A549 (cell line): Measurements from ENCODE around the gene OTOP2. TPM values are rescaled to one million over a fixed set of nuclear protein-coding genes. Genes with fewer than 3 reads are reported as not detected.
A peak's percentile ranks its signal among the peaks of the same experiment; 100 is the strongest.

Experiments
- ATAC-seq, 2 experiments: fragments of 200-7000 bp in 1 of 2; fragments of >200 bp in 1 of 2; cut with Nextera tagmentation in 1 of 2; cut with Tn5 transposase in 1 of 2; 3 replicates each; pipeline versions ENCODE4 v1.8.0 to v1.9.1; 2018 to 2020; ENCODE audit warnings: mild to moderate bottlenecking in 1 of 2, moderate library complexity in 1 of 2
- CTCF ChIA-PET: fragments of 300-600 bp; sonication (Branson Sonifier 250); formaldehyde crosslinking; extraction: SDS; loops from one replicate; lab custom pipeline; 2021; ENCODE audit warnings: antibody characterized with exemption, inconsistent platforms; lab: Yijun Ruan, JAX
- POLR2A ChIA-PET: fragments of 350-600 bp; formaldehyde crosslinking; extraction: SDS; loops from one replicate; lab custom pipeline; 2021; ENCODE audit warnings: antibody characterized with exemption, inconsistent platforms; lab: Yijun Ruan, JAX
- DNase-seq, 2 experiments: peaks; one replicate each; pipeline versions ENCODE4 v3.0.0 to v3.0.0-alpha.2; 2011 to 2016; ENCODE audit warnings: low read depth in 1 of 2, low spot score in 1 of 2
- FAIRE-seq: peaks from 2 replicates; lab custom pipeline; 2011; peaks lifted over from hg19 to GRCh38; lab: Jason Lieb, UNC
- H3K27ac ChIP-seq, 2 experiments: fragments of >200 bp; sonication (Bioruptor Twin); formaldehyde crosslinking; 3 replicates each; pipeline ENCODE4 v1.5.1; 2016 to 2017
- H3K4me1 ChIP-seq: fragments of >200 bp; sonication (Bioruptor Twin); formaldehyde crosslinking; 3 replicates; pipeline ENCODE4 v1.6.1; 2016
- H3K4me2 ChIP-seq: fragments of >200 bp; sonication (Bioruptor Twin); formaldehyde crosslinking; 3 replicates; pipeline ENCODE4 v1.6.1; 2016
- H3K4me3 ChIP-seq: fragments of >200 bp; sonication (Bioruptor Twin); formaldehyde crosslinking; 3 replicates; pipeline ENCODE4 v1.5.1; 2016
- H3K9me3 ChIP-seq: fragments of >200 bp; sonication (Bioruptor Twin); formaldehyde crosslinking; 3 replicates; pipeline ENCODE4 v1.6.1; 2016
- CBX8 ChIP-seq: fragments of 200-600 bp; sonication (generic); IDR thresholded peaks from 2 replicates; pipeline ENCODE4 v1.6.1; 2016
- CEBPB ChIP-seq, 2 experiments: fragments of >200 bp in 1 of 2; sonication (Bioruptor Twin) in 1 of 2; formaldehyde crosslinking in 1 of 2; IDR thresholded peaks; 2 replicates each; pipeline ENCODE4 v1.6.1; 2012 to 2016
- CHD2 ChIP-seq: fragments of 150-350 bp; IDR thresholded peaks from 2 replicates; pipeline ENCODE4 v1.6.1; 2014; ENCODE audit warnings: low read length; ENCODE audit not compliant: partially characterized antibody
- CHD4 ChIP-seq: fragments of 200-600 bp; sonication (generic); IDR thresholded peaks from 2 replicates; pipeline ENCODE4 v1.6.1; 2016; ENCODE audit warnings: antibody characterized with exemption, mild to moderate bottlenecking, borderline replicate concordance
- HOXB5 ChIP-seq: fragments of 250-450 bp; sonication (Bioruptor Pico); IDR thresholded peaks from 2 replicates; pipeline ENCODE4 v1.5.0; 2020; ENCODE audit warnings: mild to moderate bottlenecking, moderate library complexity
- MAFK ChIP-seq: fragments of 450-650 bp; IDR thresholded peaks from 2 replicates; pipeline ENCODE4 v1.6.1; 2014; ENCODE audit not compliant: partially characterized antibody
- NPAS2 ChIP-seq: fragments of 250-450 bp; sonication (Bioruptor Pico); IDR thresholded peaks from 2 replicates; pipeline ENCODE4 v1.8.0; 2022; ENCODE audit warnings: mild to moderate bottlenecking, moderate library complexity, borderline replicate concordance
- NR3C1 ChIP-seq: fragments of >200 bp; sonication (Bioruptor Twin); formaldehyde crosslinking; IDR thresholded peaks from 3 replicates; pipeline ENCODE4 v1.6.1; 2017
- POLR2AphosphoS2 ChIP-seq: conservative IDR thresholded peaks from 2 replicates; pipeline ENCODE4 v1.6.1; 2012; ENCODE audit warnings: low read length, improper control_type of control experiment, inconsistent platforms
- RAD21 ChIP-seq, 2 experiments: fragments of >200 bp in 1 of 2; sonication (Bioruptor Twin) in 1 of 2; formaldehyde crosslinking in 1 of 2; IDR thresholded peaks in 1 of 2; conservative IDR thresholded peaks in 1 of 2; 2 replicates in 1 of 2; 3 replicates in 1 of 2; pipeline ENCODE4 v1.6.1; 2012 to 2018; ENCODE audit warnings: inconsistent platforms in 1 of 2
- RCOR1 ChIP-seq: fragments of 150-350 bp; IDR thresholded peaks from 2 replicates; pipeline ENCODE4 v1.6.1; 2014; ENCODE audit warnings: antibody characterized with exemption, low read length, low read depth
- RFX5 ChIP-seq: fragments of 450-650 bp; IDR thresholded peaks from 2 replicates; pipeline ENCODE4 v1.7.1; 2014; ENCODE audit warnings: antibody characterized with exemption, mild to moderate bottlenecking, moderate library complexity
- SMC3 ChIP-seq: fragments of >200 bp; sonication (Bioruptor Twin); formaldehyde crosslinking; IDR thresholded peaks from 3 replicates; pipeline ENCODE4 v1.6.1; 2018; ENCODE audit warnings: inconsistent platforms
- ZFP36 ChIP-seq: fragments of 450-650 bp; IDR thresholded peaks from 2 replicates; pipeline ENCODE4 v1.6.1; 2014; ENCODE audit warnings: borderline replicate concordance; ENCODE audit not compliant: partially characterized antibody
- WGBS: methylation state at CpG from one replicate; pipeline ENCODE4 v1.1.6; 2017; ENCODE audit errors: missing lambda C conversion rate; 5-methylcytosine and 5-hydroxymethylcytosine counted together
- polyA plus RNA-seq, 4 experiments: library from polyadenylated mRNA; depleted of rRNA in 3 of 4; stranded (reverse); fragments of >200 nt; fragmentation: RNase III in 1 of 4; extraction: RNeasy Plus Mini Kit Qiagen cat#74134 plus additional on column Dnase treatment in 1 of 4; gene quantifications; 2 replicates in 3 of 4; 3 replicates in 1 of 4; pipeline ENCODE4 v1.2.3, GENCODE V29; 2011 to 2017
- TF ChIP-seq, protein P1 (sequence below): fragments of 150-350 bp; IDR thresholded peaks from 2 replicates; pipeline ENCODE4 v1.6.1; 2014; ENCODE audit warnings: low read depth, mild to moderate bottlenecking, low read length
- TF ChIP-seq, protein P2 (sequence below): IDR thresholded peaks from 2 replicates; pipeline ENCODE4 v1.6.1; 2012

OTOP2 gene
- polyA plus RNA-seq, 2 of the 4 experiments (the other 2 are of a cell fraction) = 0.06 TPM; not detected in 1

DNA sequence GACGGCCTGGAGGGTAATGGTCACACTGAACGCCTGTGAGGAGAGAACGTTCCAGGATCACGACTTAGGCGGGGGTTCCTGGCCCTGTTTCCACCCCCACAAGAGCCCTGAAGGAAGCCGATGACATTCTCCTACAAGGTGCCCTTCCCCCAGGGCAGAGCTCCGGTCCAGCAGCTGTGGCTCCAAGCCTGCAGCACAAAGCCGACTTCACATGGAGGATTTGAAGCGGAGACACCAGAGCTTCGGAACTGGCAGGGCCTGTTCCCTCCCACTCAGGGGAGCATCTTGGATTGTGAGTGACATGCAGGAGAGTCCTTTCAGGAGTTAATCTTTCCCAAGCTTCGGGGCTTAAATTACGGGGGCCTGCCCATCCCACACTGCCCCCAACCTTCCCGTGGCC, 35.6 kb upstream of the OTOP2 start:
- no peak for DNase-seq
- TF ChIP-seq, protein P1, sequence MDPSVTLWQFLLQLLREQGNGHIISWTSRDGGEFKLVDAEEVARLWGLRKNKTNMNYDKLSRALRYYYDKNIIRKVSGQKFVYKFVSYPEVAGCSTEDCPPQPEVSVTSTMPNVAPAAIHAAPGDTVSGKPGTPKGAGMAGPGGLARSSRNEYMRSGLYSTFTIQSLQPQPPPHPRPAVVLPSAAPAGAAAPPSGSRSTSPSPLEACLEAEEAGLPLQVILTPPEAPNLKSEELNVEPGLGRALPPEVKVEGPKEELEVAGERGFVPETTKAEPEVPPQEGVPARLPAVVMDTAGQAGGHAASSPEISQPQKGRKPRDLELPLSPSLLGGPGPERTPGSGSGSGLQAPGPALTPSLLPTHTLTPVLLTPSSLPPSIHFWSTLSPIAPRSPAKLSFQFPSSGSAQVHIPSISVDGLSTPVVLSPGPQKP = no peak
- TF ChIP-seq NPAS2 = no peak
- TF ChIP-seq, protein P2, sequence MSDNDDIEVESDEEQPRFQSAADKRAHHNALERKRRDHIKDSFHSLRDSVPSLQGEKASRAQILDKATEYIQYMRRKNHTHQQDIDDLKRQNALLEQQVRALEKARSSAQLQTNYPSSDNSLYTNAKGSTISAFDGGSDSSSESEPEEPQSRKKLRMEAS = no peak
- TF ChIP-seq CEBPB (IDR thresholded peaks at IDR 0.05) = no peak
- TF ChIP-seq RCOR1 = no peak
- TF ChIP-seq SMC3 = no peak
- TF ChIP-seq RAD21 (conservative IDR thresholded peaks at IDR 0.05 in 1 of 2, IDR thresholded peaks at IDR 0.05 in 1 of 2) = no peak
- TF ChIP-seq RFX5 = no peak
- no peak for TF ChIP-seq MAFK
- no peak for TF ChIP-seq NR3C1
- TF ChIP-seq CBX8 = no peak
- TF ChIP-seq HOXB5 (CRISPR knock-in tag) = no peak
- ChIA-PET CTCF (interaction anchor here (0.8 to 2.4 kb wide), 8 partner anchors 15 to 144 kb away, joined by 3 to 13 read pairs (median 4); no protein-coding TSS in a partner anchor), POLR2A (interaction anchor here (0.6 to 3.3 kb wide), 2 partner anchors 15 to 583 kb away, joined by 9 to 20 read pairs; partner anchors contain the start of gene FDXR)
- Histone ChIP-seq H3K27ac (no peak overlapping the region), H3K9me3 (no peaks in the 10 kb centered on the region), H3K4me3 (no peak overlapping the region), H3K4me1 (peaks cover 4% of the 10 kb centered on the region; the same call in 1 of the 3 replicates), H3K4me2 (no peak overlapping the region)
- FAIRE-seq = no peak
- ATAC-seq = no peak
- 62% methylated on average over 13 of the region's 13 CpGs for WGBS

DNA sequence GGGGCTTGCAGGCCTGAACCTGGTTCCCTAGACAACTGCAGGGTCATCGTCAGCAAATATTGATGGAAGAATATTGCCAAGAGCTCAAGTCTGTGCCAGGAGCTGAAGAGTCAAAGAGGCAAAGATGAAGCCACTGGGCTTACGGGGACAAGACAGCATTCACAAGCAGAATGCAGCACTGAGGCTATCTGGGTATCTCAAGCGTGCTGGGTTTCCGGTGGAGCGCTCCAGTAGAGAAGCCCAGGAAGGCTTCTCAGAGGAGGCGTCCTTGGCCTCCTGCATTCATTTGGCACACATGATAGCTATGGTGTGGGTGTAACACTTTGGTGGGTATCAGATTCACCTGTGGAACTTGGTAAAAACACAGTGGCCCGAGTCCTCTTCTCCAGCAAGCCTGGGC, 33.5 kb upstream of the OTOP2 start:
- H3K27ac ChIP-seq = no peak overlapping the region
- WGBS = 88% methylated on average over 7 of the region's 7 CpGs
- no peak for DNase-seq
- ChIA-PET POLR2A (interaction anchor here (3.3 kb wide), 1 partner anchor 17 kb away, joined by 20 read pairs; the partner anchor contains the start of gene FDXR), CTCF (interaction anchor here (0.7 to 2.3 kb wide), 13 partner anchors 9 to 72 kb away, joined by 3 to 8 read pairs (median 5); partner anchors contain the start of gene USH1G)
- no peak for ATAC-seq
- no peak overlapping the region for H3K4me2 ChIP-seq
- peaks cover 4% of the 10 kb centered on the region; the same call in 1 of the 3 replicates for H3K4me1 ChIP-seq
- FAIRE-seq = no peak
- H3K9me3 ChIP-seq = no peaks in the 10 kb centered on the region
- H3K4me3 ChIP-seq = no peak overlapping the region
- TF ChIP-seq CHD2 (no peak), ZFP36 (peak; percentile 52), CHD4 (no peak), POLR2AphosphoS2 (no peak)
- TF ChIP-seq, all 56 proteins: peak for 1

DNA sequence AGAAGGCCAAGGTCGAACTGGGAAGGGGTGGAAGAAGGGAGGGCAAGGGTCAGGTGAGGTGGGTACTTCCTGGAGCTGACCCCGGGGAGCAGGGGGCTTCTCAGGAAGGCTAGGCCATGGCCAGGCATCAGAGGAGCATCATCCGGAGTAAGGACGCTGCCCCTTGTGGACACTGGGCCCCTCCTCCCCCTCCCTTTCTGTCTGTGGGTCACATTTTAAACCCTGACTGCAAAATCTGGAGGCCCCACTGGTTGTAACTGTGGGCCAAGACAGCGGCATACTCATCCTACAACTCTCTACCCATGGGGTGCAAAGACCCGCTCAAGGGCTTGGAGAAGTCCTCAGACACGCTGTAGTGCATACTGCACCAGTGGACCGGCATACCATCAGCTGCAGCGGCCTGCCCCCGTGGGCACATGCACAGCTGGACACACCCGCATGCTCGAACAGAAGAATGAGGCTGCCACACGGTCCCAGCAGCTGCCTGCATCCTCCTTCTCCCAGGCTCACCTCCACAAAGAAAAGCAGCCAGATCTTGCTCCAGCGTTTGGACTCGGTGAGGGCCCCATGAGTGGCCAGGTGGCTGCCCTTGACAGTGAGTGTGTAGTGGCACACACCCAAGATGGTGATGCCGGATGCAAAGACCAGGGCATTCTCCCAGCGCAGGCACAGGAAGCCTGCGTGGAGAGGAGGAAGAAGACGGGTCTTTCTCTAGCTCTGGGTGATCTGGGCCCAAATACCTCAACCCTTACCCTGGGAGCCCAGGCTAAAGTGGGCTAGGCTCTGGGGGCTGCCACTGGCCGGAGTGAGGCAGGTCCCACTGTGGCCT, 31.8 kb upstream of the OTOP2 start:
- peak; percentile 28 to 50; a peak in 4 of 6 replicates for ATAC-seq
- H3K4me3 ChIP-seq = no peak overlapping the region
- H3K4me1 ChIP-seq = peaks cover 4% of the 10 kb centered on the region; the same call in 1 of the 3 replicates
- 77% methylated on average over 20 of the region's 20 CpGs for WGBS
- no peaks in the 10 kb centered on the region for H3K9me3 ChIP-seq
- DNase-seq = no peak
- no peak for TF ChIP-seq CEBPB (IDR thresholded peaks at IDR 0.05)
- H3K4me2 ChIP-seq = no peak overlapping the region
- no peak overlapping the region for H3K27ac ChIP-seq
- FAIRE-seq = no peak
- ChIA-PET POLR2A (interaction anchor here (0.9 kb wide), 1 partner anchor 19 kb away, joined by 3 read pairs; the partner anchor contains the start of gene FDXR), CTCF (interaction anchor here (1.5 to 2.3 kb wide), 5 partner anchors 17 to 70 kb away, joined by 5 to 7 read pairs (median 6); partner anchors contain the start of gene USH1G)
